Measurements from ENCODE around the gene DNAL4.

DNA sequence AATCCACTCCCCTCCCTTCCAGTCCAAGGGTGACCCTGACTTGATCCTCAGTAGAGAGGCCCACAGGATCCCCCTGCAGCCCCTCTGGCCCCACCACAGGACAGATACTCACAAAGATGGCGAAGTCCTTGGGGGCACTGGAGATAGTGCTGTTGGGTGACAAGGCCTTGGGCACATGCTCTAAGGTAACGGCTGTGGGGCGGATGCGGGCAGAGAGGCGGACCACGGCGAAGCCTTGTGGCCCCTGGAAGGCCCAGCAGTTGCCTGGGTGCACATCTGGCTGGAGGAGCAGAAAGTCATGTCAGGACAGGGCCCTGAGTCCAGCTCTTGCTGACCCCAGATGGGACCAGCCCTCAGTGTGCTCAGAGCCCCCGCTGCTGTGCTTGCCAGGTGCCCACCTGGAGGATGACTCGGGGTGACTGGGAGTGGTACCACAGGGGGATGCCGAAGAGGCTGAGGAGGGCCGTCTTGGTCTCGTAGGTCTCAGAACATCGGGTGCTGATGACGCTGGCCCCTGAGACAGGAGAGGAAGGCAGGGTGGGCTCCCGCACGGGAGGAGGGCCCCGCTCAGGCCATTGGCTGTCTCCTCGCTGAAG is 55.4 kb downstream of the DNAL4 start:
- TF ChIP-seq POLR2AphosphoS5 (IDR thresholded peaks at IDR 0.05; ENCODE audit: low read depth, low read length) (peak; percentile 14; the same call in 1 of the 2 replicates), SPI1 (IDR thresholded peaks at IDR 0.05; ENCODE audit: low read depth, low read length) (no peak)

Measured in GM12891 (cell line).